HG03280 (cell line): ENCODE measurements around the gene UBAC1.
A peak's percentile ranks its signal among the peaks of the same experiment; 100 is the strongest.
"Not testable (repeated sequence)": the region's sequence is repeated elsewhere in the genome, so short reads cannot be mapped to it uniquely, and the experiment has no call there.

Experiments
- ATAC-seq: cut with Tn5 transposase; IDR thresholded peaks from one replicate; pipeline ENCODE4 v1.9.1; 2021; ENCODE audit warnings: mild to moderate bottlenecking, moderate library complexity; ENCODE audit not compliant: unreplicated experiment

Gene UBAC1

GRCh38 chr9:135925496-135926133 is 35.6 kb downstream of the UBAC1 start:
- ATAC-seq: no peak

DNA sequence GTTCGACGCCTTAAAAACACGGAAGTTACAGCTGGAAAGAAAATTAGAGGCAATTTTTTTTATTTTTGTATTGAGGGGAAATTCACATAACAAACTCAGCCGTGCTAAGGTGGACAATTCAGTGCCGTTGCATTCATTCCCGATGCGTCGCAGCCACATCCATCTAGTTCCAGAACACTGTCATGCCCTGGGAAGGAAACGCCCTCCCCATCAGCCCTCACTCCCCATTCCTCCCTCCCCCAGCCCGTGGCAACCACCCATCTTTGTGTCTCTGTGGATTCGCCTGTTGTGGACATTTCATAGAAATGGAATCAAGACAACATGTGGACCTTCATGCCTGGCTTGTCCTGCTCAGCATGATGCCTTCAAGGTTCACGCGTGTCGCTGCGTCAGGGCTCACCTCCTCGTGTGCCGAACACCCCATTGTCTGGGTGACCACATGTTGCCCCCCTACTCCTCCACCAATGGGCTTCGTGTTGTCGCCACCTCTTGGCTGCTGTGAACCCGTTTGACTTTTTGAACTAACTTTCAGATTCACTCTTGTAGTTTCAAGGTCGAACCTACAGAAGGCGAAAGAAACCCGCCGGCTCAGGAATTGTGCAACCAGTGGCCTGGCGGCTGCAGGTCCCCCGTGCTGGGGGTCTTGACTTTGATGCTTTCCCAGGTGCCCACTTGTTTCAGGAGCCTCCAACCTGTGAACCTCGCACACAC is 36.4 kb downstream of the UBAC1 start:
- no peak for ATAC-seq

DNA sequence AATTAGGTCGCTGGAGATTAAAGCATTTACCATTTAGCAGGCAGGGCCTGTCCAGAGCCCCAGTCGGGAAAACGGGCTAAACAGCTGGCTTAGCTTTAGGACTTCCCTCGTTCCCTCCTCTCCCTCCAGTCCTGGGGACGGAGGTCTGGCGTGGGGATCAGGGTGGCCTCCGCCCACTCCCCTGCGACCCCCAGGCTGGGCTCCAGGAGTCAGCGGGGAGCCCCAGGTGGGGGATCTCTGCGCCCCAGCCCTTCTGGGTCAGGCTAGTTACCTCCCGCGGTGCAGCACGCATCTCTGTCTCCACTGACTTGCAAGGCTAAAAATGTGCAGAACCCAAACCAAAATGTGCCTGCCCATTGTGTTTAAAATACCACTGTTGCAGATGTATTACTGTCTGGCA is 37.7 kb downstream of the UBAC1 start:
- no peak for ATAC-seq

DNA sequence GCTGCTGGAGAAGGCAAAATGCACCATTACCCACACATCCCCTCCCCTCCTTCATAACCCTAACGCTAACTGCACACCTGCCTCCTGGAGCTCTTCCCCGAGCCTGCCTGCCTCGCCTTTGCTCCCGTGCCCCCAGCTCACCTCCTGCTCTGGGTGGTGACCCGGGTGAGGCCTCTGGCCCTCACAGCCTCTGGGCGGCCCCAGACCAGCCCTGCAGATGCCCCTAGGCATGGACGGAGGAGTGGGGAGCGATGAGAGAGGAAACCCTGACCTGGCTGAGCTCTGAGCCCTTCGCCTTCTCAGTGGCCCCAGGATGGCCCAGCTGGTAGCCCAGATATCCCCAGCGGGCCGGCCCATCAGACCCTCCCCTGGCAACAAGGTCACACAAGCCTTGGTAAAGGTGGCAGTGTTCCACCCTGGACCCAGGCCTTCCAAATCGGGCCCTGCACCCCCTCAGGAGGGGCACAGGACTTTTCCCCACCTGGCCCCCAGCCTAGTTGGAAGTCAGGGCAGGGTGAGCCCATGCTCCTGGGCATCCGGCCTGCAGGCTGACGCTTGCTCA is 39.3 kb downstream of the UBAC1 start:
- no peak for ATAC-seq

DNA sequence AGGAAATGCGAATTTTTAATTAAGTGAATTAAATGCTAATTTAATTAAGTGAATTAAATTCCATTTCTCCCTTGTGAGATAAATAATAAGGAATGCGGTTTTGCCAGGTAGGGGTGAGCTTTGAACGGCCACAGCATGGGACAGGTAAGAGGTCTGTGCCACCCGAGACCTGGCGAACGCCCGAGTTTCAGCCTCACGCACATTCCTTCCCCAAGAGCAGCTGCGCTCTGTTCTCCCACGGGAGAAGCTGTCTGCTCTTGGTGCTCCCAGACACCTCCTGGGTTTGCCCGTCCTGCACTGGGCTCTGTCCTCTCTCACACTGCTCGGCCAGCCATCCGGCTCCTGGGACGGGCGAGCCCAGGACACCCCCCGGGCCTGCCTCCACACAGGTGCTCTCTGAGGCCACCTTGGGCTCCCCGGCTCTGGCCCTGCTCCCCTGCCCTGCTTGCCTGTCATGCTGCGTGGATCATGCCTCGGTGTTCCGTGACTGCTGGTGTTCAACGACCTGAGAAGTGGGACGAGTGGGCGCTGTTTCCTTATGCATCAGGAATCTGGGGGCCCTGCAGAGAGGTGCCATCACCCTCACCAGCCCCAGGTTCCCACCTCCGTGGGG is 40.1 kb downstream of the UBAC1 start:
- ATAC-seq: no peak

DNA sequence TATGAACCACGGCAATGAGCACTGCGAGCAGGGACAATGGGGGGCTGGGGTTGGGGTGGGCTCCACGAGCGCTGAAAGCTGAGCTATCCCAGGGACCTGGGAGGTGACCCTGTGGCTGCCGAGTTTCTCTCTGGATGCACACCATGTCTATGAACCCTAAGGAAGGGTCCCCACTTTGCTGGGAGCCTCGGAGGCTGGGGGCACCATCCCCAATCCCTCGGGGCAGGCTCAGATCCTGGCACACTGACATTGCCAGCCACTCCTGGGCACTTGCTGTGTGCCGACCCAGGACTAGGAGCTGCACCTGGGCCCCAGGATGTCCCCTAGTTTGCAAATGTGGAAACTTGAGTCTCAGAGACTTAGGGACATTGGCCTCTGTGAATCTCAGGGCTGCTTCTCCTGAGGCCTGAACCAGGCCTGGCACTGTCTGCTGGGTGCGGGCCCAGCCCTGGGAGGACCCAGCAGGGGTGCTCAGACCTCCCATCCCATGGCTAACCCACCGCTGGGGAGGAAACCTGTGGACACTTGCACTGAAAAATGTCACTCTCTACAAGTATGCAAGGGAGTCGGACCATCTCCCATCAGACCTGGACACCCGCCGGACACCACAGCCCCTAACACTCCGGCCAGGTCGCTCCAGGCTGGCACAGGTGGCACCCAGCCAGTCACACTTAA is 40.8 kb downstream of the UBAC1 start:
- ATAC-seq: no peak

DNA sequence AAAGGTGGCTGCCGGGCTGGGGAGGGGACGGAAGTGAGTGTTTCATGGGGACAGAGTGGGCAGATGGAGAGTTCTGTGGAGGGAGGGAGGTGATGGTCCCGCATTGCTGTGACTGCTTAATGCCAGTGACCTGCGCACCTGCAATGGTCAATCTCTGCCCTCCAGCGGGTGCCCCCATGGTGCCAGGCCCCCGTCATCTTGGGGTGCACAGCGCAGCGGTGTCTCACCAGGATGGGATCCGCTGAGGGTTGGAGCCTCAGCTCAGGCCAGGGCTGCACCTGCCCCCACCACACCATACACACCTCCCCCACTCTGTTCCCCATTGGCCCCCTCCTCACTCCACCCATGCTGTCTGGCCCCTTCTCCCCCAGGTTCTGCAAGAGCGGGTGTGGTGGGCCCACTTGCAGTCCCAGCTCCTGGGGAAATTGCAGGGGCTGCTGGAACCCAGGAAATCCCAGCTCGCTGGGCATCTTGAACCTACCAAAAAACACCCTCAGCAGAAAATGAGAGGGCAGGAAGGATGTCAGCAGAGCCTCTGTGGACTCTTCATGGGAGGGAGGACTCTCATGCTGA is 41.8 kb downstream of the UBAC1 start:
- ATAC-seq: no peak

DNA sequence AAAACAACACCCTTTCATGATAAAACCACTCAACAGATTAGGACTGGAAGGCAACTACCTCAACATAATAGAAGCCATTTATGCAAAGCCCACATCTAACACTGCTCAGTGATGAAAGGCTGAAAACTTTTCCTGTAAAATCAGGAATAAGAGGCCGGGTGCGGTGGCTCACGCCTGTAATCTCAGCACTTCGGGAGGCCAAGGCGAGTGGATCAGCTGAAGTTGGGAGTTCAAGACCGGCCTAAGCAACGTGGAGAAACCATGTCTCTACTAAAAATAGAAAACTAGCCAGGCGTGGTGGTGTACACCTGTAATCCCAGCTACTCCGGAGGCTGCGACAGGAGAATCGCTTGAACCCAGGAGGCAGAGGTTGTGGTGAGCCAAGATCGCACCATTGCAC is 44.9 kb downstream of the UBAC1 start:
- ATAC-seq: not testable (repeated sequence)

- no peak for ATAC-seq
These were observed 46.3 kb downstream of the UBAC1 start for GRCh38 chr9:135914921-135915320.

- ATAC-seq: not testable (repeated sequence)
These were observed 49.9 kb downstream of the UBAC1 start for GRCh38 chr9:135911233-135911632.

- ATAC-seq: no peak
These were observed 50.4 kb downstream of the UBAC1 start for GRCh38 chr9:135910757-135911156.

DNA sequence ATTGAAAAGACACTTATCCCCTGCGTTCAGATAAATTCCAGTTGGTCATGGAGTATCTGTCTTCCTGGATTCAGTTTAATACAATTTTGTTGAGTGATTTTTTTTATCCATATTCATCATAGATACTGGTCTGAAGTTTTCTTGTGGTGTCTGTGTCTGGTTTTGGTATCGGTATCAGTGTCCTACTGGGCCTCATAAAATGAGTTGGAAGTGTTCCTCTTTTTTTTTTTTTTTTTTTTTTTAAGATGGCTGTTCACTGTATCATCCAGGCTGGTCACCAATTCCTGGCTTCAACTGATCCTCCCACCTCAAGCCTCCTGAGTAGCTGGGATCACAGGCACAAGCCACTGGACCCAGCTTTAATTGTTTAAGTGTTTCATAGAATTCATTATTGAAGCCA is 51.0 kb downstream of the UBAC1 start:
- no peak for ATAC-seq

DNA sequence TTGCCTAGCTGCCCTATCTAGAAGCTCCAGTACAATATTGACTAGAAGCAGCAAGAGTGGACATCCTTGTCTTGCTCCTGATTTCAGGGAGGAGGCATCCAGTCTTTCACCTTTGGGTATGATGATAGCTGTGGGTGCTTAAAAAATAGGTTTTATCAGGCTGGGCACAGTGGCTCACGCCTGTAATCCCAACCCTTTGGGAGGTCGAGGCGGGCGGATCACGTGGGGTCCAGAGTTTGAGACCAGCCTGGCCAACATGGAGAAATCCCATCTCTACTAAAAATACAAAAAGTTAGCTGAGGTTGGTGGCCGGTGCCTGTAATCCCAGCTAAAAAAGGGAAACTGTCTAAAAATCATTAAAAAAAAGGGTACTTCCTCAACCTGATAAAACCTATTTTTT is 51.8 kb downstream of the UBAC1 start:
- ATAC-seq: no peak

DNA sequence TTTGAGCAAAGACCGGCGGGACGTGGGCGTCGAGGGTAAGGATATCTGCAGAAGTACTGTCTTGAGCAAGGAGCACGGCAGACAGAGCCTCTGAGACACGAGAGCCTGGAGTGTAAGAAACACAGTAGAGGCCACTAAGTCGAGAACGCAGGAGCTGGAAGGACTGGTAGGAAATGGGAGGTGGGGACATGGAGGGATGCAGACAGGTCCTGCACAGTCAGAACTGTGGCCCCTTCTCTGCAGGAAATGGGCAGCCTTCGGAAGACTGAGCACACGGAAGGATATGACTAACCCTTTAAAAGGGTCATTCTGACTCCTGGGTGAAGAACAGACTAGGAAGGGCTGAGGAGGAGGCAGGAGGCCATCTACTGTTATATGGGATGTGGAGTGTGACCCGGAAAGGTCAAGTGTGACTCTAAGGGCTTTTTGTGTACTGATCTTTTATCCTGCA is 52.4 kb downstream of the UBAC1 start:
- ATAC-seq: no peak

DNA sequence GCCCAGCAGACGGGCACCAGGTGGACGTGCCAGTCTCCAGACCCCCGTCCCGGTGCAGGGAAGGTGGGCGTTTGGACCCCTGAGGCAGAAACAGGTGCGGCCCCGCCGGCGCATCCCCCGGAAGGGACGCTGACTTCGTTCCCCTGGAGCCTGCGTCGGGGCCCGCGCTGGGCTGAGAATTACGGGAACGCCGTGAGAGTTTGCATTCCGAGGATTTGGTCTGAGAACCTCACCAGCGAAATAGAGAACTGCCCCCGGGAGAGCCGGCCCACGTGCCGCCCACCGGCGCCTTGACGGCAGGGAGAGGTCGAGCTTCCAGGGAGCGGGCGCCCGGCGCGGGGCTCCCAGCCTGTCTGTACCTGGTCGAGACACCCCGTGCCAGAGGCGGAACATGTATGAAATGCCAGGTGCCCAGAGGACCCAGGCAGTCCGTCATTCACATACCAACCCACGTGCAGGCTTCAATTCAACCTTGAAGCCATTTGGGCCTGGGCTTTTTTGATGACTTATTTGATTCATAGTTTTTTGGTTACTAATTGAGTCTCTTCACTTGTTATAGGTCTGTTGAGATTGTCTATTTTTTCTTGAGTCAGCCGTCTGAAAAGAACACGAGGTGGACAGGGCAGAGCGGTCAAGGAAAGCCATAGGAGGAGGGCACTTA is 53.0 kb downstream of the UBAC1 start:
- peak; percentile 3 for ATAC-seq

GRCh38 chr9:135907431-135908092 is 53.6 kb downstream of the UBAC1 start, which contains the start of gene CAMSAP1:
Gene CAMSAP1, minus strand, starts transcription at chr9:135907546. Its CDS starts 387 bp downstream, at chr9:135907159.
- peak; percentile 76 for ATAC-seq

DNA sequence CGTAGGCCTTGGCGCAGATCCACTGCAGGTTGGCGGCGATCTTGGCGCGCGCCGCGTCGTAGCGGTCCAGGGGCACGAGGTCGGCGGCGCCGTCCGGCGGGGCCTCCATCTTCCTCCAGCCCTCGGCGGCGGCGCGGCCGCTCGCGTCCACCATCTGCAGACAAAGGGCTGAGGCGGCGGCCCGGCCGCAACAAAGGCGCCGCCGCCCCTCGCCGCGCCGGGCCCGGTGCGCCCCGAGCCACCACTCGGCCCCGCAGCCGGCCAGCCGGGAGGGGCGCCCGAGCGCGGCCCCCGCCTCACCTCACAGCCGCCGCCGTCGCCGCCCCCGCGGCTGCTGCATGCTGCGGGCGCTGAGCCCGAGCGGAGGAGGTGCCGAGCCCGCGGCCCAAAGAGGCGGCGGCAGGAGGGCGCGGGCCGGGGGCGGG is 54.2 kb downstream of the UBAC1 start:
- ATAC-seq: peak; percentile 19

DNA sequence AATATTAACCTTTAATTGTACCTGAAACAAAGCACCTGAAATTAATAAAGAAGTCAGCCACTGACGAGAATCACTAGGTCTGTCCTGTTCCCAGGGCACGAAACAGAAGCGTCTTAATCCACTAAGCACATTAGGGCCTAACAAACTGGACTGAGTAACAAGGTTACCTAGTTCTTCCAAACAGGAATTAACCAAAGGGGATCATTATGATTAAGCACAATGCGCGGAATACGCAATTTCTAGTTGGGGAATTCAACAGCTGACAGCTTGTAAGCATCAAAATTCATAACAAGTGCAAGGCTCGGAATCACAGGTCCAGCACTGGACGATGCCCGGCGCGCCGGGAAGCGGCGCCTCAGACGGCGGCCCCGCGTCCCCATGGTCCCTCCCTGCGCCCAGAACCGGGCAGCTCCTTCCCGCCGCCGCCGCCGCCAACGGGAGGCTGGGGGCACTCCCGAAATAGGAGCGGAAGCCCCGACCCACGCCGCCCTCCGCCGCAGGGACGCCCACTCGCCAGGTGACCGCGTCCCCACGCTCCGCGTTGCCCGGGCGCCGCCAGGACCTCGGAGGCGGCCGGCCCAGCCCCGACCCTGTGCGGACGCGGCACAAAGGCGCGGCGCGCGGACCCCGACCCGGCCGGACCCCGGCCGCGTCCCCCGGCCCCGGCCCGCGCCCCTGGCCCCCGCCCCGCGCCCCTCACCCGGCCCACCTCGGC is 54.7 kb downstream of the UBAC1 start:
- peak; percentile 11 for ATAC-seq
